ENCODE measurements around the gene CDC42EP5.

The CDC42EP5 gene

GRCh38 chr19:54492568-54492967, 19.5 kb upstream of the CDC42EP5 start:
- in situ Hi-C loops (cut with HindIII; ENCODE audit: low sequenced_read_pairs): no loop called here
- H3K4me3 ChIP-seq (ENCODE audit: low read depth, low read length): no peak overlapping the region
- DNase-seq (ENCODE audit: low read depth): no peak
- no peak for TF ChIP-seq CTCF (IDR thresholded peaks at IDR 0.05; ENCODE audit: low read depth, low read length, missing control alignments)

- no peak for DNase-seq (ENCODE audit: low read depth)
- no peak for TF ChIP-seq CTCF (IDR thresholded peaks at IDR 0.05; ENCODE audit: low read depth, low read length, missing control alignments)
- H3K4me3 ChIP-seq (ENCODE audit: low read depth, low read length): no peak overlapping the region
- in situ Hi-C loops (cut with HindIII; ENCODE audit: low sequenced_read_pairs): no loop called here
Measured at GRCh38 chr19:54489766-54490165, 16.7 kb upstream of the CDC42EP5 start.

DNA sequence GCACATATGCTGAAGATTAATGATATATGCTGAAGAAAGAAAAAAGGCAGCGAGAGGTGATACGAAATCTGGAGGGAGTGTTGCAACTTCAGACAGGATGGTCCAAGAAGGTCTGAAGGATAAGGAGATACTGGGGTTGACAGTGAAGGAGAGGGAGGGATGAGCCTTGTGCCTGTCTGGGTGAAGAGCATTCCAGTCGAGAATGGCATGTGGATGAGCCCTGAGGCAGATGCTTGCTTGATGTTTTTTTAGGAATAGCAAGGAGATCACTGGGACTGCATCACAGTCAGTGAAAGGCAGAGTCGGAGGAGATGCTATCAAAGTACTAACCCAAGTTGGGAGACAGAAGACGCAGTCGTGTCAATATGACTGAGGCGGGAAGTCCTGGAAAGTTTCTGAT, 16.2 kb upstream of the CDC42EP5 start:
- H3K4me3 ChIP-seq (ENCODE audit: low read depth, low read length): no peak overlapping the region
- in situ Hi-C loops (cut with HindIII; ENCODE audit: low sequenced_read_pairs): no loop called here
- DNase-seq (ENCODE audit: low read depth): no peak
- no peak for TF ChIP-seq CTCF (IDR thresholded peaks at IDR 0.05; ENCODE audit: low read depth, low read length, missing control alignments)

- in situ Hi-C loops (cut with HindIII; ENCODE audit: low sequenced_read_pairs): no loop called here
- DNase-seq (ENCODE audit: low read depth): no peak
- H3K4me3 ChIP-seq (ENCODE audit: low read depth, low read length): no peak overlapping the region
- no peak for TF ChIP-seq CTCF (IDR thresholded peaks at IDR 0.05; ENCODE audit: low read depth, low read length, missing control alignments)
Measured at GRCh38 chr19:54485851-54486250, 12.8 kb upstream of the CDC42EP5 start.

- in situ Hi-C loops (cut with HindIII; ENCODE audit: low sequenced_read_pairs): no loop called here
- H3K4me3 ChIP-seq (ENCODE audit: low read depth, low read length): no peak overlapping the region
- DNase-seq (ENCODE audit: low read depth): no peak
- TF ChIP-seq CTCF (IDR thresholded peaks at IDR 0.05; ENCODE audit: low read depth, low read length, missing control alignments): no peak
Measured at GRCh38 chr19:54484451-54484850, 11.4 kb upstream of the CDC42EP5 start.

GRCh38 chr19:54482889-54483288, 9.8 kb upstream of the CDC42EP5 start:
- TF ChIP-seq CTCF (IDR thresholded peaks at IDR 0.05; ENCODE audit: low read depth, low read length, missing control alignments): no peak
- in situ Hi-C loops (cut with HindIII; ENCODE audit: low sequenced_read_pairs): no loop called here
- DNase-seq (ENCODE audit: low read depth): no peak
- no peak overlapping the region for H3K4me3 ChIP-seq (ENCODE audit: low read depth, low read length)

Data from astrocyte of the cerebellum (primary cell).